ENCODE measurements around the gene SLC12A2.

The SLC12A2 gene

GRCh38 chr5:128083033-128083810 lies at the start of gene SLC12A2:
SLC12A2 (plus strand) TSS chr5:128083766; CDS start chr5:128083955, 189 bp downstream.
- DNase-seq (ENCODE audit: low read depth): peak; percentile 88

GRCh38 chr5:128035689-128036088 lies 47.9 kb upstream of the SLC12A2 start:
- no peak for DNase-seq (ENCODE audit: low read depth)

- DNase-seq (ENCODE audit: low read depth): no peak
Observed at GRCh38 chr5:128036950-128037349, 46.6 kb upstream of the SLC12A2 start.

- no peak for DNase-seq (ENCODE audit: low read depth)
Observed at GRCh38 chr5:128038643-128039042, 44.9 kb upstream of the SLC12A2 start.

- no peak for DNase-seq (ENCODE audit: low read depth)
Observed at GRCh38 chr5:128040927-128041326, 42.6 kb upstream of the SLC12A2 start.

- no peak for DNase-seq (ENCODE audit: low read depth)
Observed at GRCh38 chr5:128052780-128053179, 30.8 kb upstream of the SLC12A2 start.

GRCh38 chr5:128053291-128053954 lies 30.1 kb upstream of the SLC12A2 start:
- no peak for DNase-seq (ENCODE audit: low read depth)

GRCh38 chr5:128060644-128061385 lies 22.8 kb upstream of the SLC12A2 start:
- DNase-seq (ENCODE audit: low read depth): no peak

- DNase-seq (ENCODE audit: low read depth): no peak
Observed at GRCh38 chr5:128062172-128062746, 21.3 kb upstream of the SLC12A2 start.

GRCh38 chr5:128074171-128074570 lies 9.4 kb upstream of the SLC12A2 start:
- DNase-seq (ENCODE audit: low read depth): no peak

GRCh38 chr5:128074953-128075352 lies 8.6 kb upstream of the SLC12A2 start:
- no peak for DNase-seq (ENCODE audit: low read depth)

GRCh38 chr5:128077526-128077925 lies 6.0 kb upstream of the SLC12A2 start:
- no peak for DNase-seq (ENCODE audit: low read depth)

GRCh38 chr5:128081111-128081851 lies 2.3 kb upstream of the SLC12A2 start:
- no peak for DNase-seq (ENCODE audit: low read depth)

GRCh38 chr5:128082551-128083032 lies 974 bp upstream of the SLC12A2 start:
- DNase-seq (ENCODE audit: low read depth): no peak

- no peak for DNase-seq (ENCODE audit: low read depth)
Observed at GRCh38 chr5:128083811-128084227, 253 bp downstream of the SLC12A2 start.

- peak; percentile 45 for DNase-seq (ENCODE audit: low read depth)
Observed at GRCh38 chr5:128084228-128085167, 932 bp downstream of the SLC12A2 start.

- DNase-seq (ENCODE audit: low read depth): no peak
Observed at GRCh38 chr5:128085413-128085812, 1.8 kb downstream of the SLC12A2 start.

- no peak for DNase-seq (ENCODE audit: low read depth)
Observed at GRCh38 chr5:128091579-128091978, 8.0 kb downstream of the SLC12A2 start.

GRCh38 chr5:128092144-128092543 lies 8.6 kb downstream of the SLC12A2 start:
- no peak for DNase-seq (ENCODE audit: low read depth)

- no peak for DNase-seq (ENCODE audit: low read depth)
Observed at GRCh38 chr5:128093368-128093767, 9.8 kb downstream of the SLC12A2 start.
